ENCODE data around the gene HSD11B2. TPM values are rescaled to one million over a fixed set of nuclear protein-coding genes. Genes with fewer than 3 reads are reported as not detected.

The HSD11B2 gene
- total and polyA plus RNA-seq, 2 of the 8 experiments (the other 6 are each of a cell fraction or from before 2014, with no cell fraction given), result 28.7 to 32.9 TPM

GRCh38 chr16:67454104-67454503, 23.2 kb downstream of the HSD11B2 start:
- no peak for TF ChIP-seq GTF2F1 (IDR thresholded peaks at IDR 0.05; ENCODE audit: borderline replicate concordance, low read depth, low read length)
- TF ChIP-seq KDM4A (IDR thresholded peaks at IDR 0.05; ENCODE audit: low read depth, low read length, severe bottlenecking), result no peak
- no peak for TF ChIP-seq SIN3A (conservative IDR thresholded peaks at IDR 0.05 in 1 of 2, IDR thresholded peaks at IDR 0.05 in 1 of 2; ENCODE audit: low read depth in 1 of 2, low read length in 2 of 2)
- TF ChIP-seq E2F6 (IDR thresholded peaks at IDR 0.05), result no peak
- TF ChIP-seq ASH2L (IDR thresholded peaks at IDR 0.05; ENCODE audit: low read length), result no peak
- TF ChIP-seq POU5F1 (IDR thresholded peaks at IDR 0.05; ENCODE audit: low read depth, low read length), result no peak
- TF ChIP-seq KDM5A (IDR thresholded peaks at IDR 0.05; ENCODE audit: low read length), result no peak
- TF ChIP-seq HDAC2 (IDR thresholded peaks at IDR 0.05; ENCODE audit: borderline replicate concordance in 1 of 2, low read depth in 2 of 2, low read length in 2 of 2), result no peak
- TF ChIP-seq RAD21 (IDR thresholded peaks at IDR 0.05 in 1 of 2, conservative IDR thresholded peaks at IDR 0.05 in 1 of 2; ENCODE audit: low read depth in 2 of 2, low read length in 2 of 2), result no peak
- TF ChIP-seq CBX5 (IDR thresholded peaks at IDR 0.05; ENCODE audit: low read depth, low read length), result no peak
- no peak for TF ChIP-seq BRCA1 (IDR thresholded peaks at IDR 0.05; ENCODE audit: low read depth, low read length)
- no peak for FAIRE-seq
- H4K20me1 ChIP-seq (replicated peaks in 1 of 2; ENCODE audit: control insufficient read depth in 1 of 2, insufficient read depth in 2 of 2, low read length in 2 of 2), result peaks cover 12 to 13% of the 10 kb centered on the region in 2 experiments

More at GRCh38 chr16:67454104-67454503, 23.2 kb downstream of the HSD11B2 start:
- Histone ChIP-seq H3K4ac (replicated peaks; ENCODE audit: insufficient read length, low read depth, low read length) (no peak overlapping the region), H3K23ac (ENCODE audit: insufficient read length) (no peak overlapping the region), H2BK20ac (ENCODE audit: low read length) (no peak overlapping the region), H3K23me2 (ENCODE audit: low read depth, low read length) (no peaks in the 10 kb centered on the region), H3K4me3 (ENCODE audit: extremely low read depth in 1 of 4, insufficient read depth in 2 of 4, low read depth in 3 of 4, low read length in 4 of 4) (no peak overlapping the region), H3K9me3 (ENCODE audit: insufficient read depth in 2 of 2, low read depth in 1 of 2, low read length in 1 of 2) (no peaks in the 10 kb centered on the region), H3K14ac (ENCODE audit: insufficient read length) (no peak overlapping the region), H3K56ac (replicated peaks; ENCODE audit: insufficient read length, low read depth, low read length) (no peak overlapping the region), H2BK12ac (ENCODE audit: low read depth, low read length) (no peak overlapping the region), H3K27ac (ENCODE audit: low read depth, low read length) (no peak overlapping the region), H2AFZ (ENCODE audit: low read length) (no peak overlapping the region), H3K36me3 (ENCODE audit: control insufficient read depth in 2 of 4, insufficient read depth in 4 of 4, low read length in 3 of 4) (peaks cover 0 to 5% (median 0%) of the 10 kb centered on the region in 4 experiments; a peak in 1 of 8 replicates), H3K27me3 (replicated peaks in 1 of 4; ENCODE audit: control insufficient read depth in 3 of 4, extremely low read depth in 1 of 4, insufficient read depth in 3 of 4, low read length in 3 of 4) (no peaks in the 10 kb centered on the region), H3K18ac (ENCODE audit: extremely low read depth, low read length) (no peak overlapping the region), H2AK5ac (ENCODE audit: low read depth, low read length) (no peak overlapping the region), H4K8ac (ENCODE audit: extremely low read depth, insufficient read depth, low read length) (no peak overlapping the region; the same call in 1 of the 2 replicates), H2BK120ac (replicated peaks; ENCODE audit: low read depth, low read length) (no peak overlapping the region), H2BK15ac (ENCODE audit: low read length) (no peak overlapping the region), H3K4me2 (ENCODE audit: insufficient read depth in 1 of 2, low read depth in 2 of 2, low read length in 2 of 2) (no peak overlapping the region), H3K4me1 (replicated peaks in 1 of 4; ENCODE audit: control insufficient read depth in 3 of 4, insufficient read depth in 4 of 4, low read length in 3 of 4) (no peaks in the 10 kb centered on the region; a peak in 1 of 7 replicates), H4K91ac (replicated peaks; ENCODE audit: insufficient read length, low read length) (no peak overlapping the region), H3K9ac (replicated peaks in 1 of 4; ENCODE audit: extremely low read depth in 1 of 4, low read depth in 3 of 4, low read length in 3 of 4) (no peak overlapping the region), H3K79me1 (ENCODE audit: low read depth, low read length) (peaks cover 4% of the 10 kb centered on the region; the same call in 1 of the 2 replicates), H3K79me2 (ENCODE audit: control insufficient read depth in 1 of 2, insufficient read depth in 2 of 2, low read length in 2 of 2) (no peaks in the 10 kb centered on the region), H4K5ac (ENCODE audit: insufficient read length, low read depth, low read length) (no peak overlapping the region), H2BK5ac (ENCODE audit: low read depth, low read length) (no peak overlapping the region)
- no peak for DNase-seq (ENCODE audit: low read depth in 1 of 2, low spot score in 2 of 2)
- WGBS, 2 experiments (ENCODE audit: extremely low coverage in 1 of 2, insufficient coverage in 1 of 2, insufficient read length in 1 of 2, insufficient replicate concordance in 2 of 2, low coverage in 1 of 2, low lambda C conversion rate in 2 of 2, missing lambda C conversion rate in 1 of 2), result 80% methylated on average over 5 of the region's 5 CpGs; no CpG with 5 or more reads in 1 of the 2 experiments
- ChIA-PET POLR2A (ENCODE audit: partially characterized antibody) (interaction anchor here (1.7 kb wide), 1 partner anchor 12 kb away, joined by 4 read pairs; no protein-coding TSS in a partner anchor), CTCF (ENCODE audit: partially characterized antibody) (interaction anchor here (0.6 to 28.6 kb wide), 5 partner anchors 1 to 1643 kb away, joined by 3 to 683 read pairs (median 32); partner anchors contain the start of gene HSD11B2)
